MM.1S (cell line): ENCODE results near the gene SLC12A7.

Experiments used
- EZH2phosphoT487 ChIP-seq: fragments of 300-600 bp; sonication (generic); IDR thresholded peaks from 2 replicates; pipeline ENCODE4 v1.6.1; 2018; ENCODE audit warnings: antibody characterized with exemption, low read length
- TF ChIP-seq, protein P1 (sequence below): fragments of 300-600 bp; sonication (generic); IDR thresholded peaks from 2 replicates; pipeline ENCODE4 v1.5.1; 2016; ENCODE audit warnings: antibody characterized with exemption, low read length, mixed read lengths

DNA sequence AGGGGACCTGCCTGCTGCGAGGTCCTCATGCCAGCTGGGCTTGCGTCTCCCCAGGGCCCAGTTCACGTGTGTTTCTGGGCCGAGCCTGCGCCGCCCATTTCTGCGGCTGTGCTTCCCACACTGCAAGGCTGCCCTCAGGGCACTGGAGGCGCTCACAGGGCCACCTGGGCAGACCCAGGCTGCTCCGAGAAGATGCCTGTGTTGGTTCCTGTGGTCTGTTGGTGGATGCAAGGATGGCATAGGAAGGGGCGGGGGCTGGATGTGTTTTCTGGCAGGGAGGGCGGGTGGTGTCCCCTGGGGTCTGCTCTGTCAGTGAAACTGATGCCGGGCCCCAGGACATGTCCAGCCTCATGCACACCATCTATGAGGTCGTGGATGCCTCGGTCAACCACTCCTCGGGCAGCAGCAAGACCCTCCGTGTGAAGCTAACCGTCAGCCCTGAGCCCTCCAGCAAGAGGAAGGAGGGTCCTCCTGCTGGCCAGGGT is 77.4 kb downstream of the SLC12A7 start:
- TF ChIP-seq, protein P1, sequence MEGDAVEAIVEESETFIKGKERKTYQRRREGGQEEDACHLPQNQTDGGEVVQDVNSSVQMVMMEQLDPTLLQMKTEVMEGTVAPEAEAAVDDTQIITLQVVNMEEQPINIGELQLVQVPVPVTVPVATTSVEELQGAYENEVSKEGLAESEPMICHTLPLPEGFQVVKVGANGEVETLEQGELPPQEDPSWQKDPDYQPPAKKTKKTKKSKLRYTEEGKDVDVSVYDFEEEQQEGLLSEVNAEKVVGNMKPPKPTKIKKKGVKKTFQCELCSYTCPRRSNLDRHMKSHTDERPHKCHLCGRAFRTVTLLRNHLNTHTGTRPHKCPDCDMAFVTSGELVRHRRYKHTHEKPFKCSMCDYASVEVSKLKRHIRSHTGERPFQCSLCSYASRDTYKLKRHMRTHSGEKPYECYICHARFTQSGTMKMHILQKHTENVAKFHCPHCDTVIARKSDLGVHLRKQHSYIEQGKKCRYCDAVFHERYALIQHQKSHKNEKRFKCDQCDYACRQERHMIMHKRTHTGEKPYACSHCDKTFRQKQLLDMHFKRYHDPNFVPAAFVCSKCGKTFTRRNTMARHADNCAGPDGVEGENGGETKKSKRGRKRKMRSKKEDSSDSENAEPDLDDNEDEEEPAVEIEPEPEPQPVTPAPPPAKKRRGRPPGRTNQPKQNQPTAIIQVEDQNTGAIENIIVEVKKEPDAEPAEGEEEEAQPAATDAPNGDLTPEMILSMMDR = no peak
- no peak for TF ChIP-seq EZH2phosphoT487
